ENCODE data around the gene OR10C1.

DNA sequence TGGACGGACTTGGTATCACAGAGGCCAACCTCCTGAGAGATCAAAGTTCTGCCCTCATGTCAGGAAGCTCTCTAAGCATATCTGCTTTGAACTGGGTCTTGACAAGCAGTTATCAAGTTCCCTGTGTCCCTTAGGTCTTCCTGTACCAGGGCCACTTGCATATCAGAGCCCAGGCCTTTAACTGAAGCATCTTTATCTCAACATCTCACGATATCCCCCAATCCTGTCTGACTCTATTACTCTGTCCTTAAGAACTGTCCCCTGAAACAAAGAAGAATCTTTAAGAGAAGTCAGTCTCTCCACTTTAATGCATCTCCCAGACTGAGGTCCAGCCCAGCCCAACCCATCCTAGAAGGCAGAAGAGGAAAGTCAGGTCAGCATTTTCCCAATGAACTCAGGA is 40.5 kb downstream of the OR10C1 start:
- no peak for TF ChIP-seq EZH2phosphoT487 (IDR thresholded peaks at IDR 0.05; ENCODE audit: low read depth)
- TF ChIP-seq, protein P1, sequence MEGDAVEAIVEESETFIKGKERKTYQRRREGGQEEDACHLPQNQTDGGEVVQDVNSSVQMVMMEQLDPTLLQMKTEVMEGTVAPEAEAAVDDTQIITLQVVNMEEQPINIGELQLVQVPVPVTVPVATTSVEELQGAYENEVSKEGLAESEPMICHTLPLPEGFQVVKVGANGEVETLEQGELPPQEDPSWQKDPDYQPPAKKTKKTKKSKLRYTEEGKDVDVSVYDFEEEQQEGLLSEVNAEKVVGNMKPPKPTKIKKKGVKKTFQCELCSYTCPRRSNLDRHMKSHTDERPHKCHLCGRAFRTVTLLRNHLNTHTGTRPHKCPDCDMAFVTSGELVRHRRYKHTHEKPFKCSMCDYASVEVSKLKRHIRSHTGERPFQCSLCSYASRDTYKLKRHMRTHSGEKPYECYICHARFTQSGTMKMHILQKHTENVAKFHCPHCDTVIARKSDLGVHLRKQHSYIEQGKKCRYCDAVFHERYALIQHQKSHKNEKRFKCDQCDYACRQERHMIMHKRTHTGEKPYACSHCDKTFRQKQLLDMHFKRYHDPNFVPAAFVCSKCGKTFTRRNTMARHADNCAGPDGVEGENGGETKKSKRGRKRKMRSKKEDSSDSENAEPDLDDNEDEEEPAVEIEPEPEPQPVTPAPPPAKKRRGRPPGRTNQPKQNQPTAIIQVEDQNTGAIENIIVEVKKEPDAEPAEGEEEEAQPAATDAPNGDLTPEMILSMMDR (IDR thresholded peaks at IDR 0.05; ENCODE audit: low read depth, low read length), result no peak
